PC-3 (cell line): ENCODE results near the gene PTH1R.

ENCODE experiments used
- CTCF ChIP-seq: fragments of 300-600 bp; sonication (generic); conservative IDR thresholded peaks from 2 replicates; pipeline ENCODE4 v1.5.1; 2017; ENCODE audit warnings: antibody characterized with exemption, low read depth, mild to moderate bottlenecking, low read length
- EZH2phosphoT487 ChIP-seq: fragments of 300-600 bp; sonication (generic); IDR thresholded peaks from 2 replicates; pipeline ENCODE4 v1.6.1; 2018; ENCODE audit warnings: mild to moderate bottlenecking, antibody characterized with exemption, low read length, borderline replicate concordance

- no peak for TF ChIP-seq CTCF
- TF ChIP-seq EZH2phosphoT487: no peak
Measured at GRCh38 chr3:46888705-46889104, 11.2 kb downstream of the PTH1R start.
